ENCODE results near the gene ZNF593.

ZNF593 gene

GRCh38 chr1:26210147-26210870 lies 40.6 kb downstream of the ZNF593 start:
- TF ChIP-seq, protein P1, sequence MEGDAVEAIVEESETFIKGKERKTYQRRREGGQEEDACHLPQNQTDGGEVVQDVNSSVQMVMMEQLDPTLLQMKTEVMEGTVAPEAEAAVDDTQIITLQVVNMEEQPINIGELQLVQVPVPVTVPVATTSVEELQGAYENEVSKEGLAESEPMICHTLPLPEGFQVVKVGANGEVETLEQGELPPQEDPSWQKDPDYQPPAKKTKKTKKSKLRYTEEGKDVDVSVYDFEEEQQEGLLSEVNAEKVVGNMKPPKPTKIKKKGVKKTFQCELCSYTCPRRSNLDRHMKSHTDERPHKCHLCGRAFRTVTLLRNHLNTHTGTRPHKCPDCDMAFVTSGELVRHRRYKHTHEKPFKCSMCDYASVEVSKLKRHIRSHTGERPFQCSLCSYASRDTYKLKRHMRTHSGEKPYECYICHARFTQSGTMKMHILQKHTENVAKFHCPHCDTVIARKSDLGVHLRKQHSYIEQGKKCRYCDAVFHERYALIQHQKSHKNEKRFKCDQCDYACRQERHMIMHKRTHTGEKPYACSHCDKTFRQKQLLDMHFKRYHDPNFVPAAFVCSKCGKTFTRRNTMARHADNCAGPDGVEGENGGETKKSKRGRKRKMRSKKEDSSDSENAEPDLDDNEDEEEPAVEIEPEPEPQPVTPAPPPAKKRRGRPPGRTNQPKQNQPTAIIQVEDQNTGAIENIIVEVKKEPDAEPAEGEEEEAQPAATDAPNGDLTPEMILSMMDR (IDR thresholded peaks at IDR 0.05; ENCODE audit: control insufficient read depth, extremely low read depth, insufficient read depth): no peak
- no peak overlapping the region for H3K4me3 ChIP-seq (ENCODE audit: low read depth, low read length)
- no peak for DNase-seq (ENCODE audit: low read depth)

DNA sequence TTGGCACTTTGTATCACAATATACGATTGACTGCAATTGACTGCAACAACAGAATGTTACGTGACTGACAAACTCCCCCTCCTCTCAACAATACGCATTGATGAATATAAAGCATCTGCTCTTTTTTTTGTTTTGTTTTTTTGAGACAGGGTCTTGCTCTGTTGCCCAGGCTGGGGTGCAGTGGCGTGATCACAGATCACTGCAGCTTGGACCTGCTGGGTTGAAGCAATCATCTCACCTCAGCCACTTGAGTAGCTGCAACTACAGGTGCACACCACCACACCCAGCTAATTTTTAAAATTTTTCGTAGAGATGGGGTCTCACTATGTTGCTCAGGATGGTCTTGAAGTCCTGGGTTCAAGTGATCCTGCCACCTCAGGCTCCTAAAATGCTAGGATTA lies 43.0 kb downstream of the ZNF593 start:
- H3K4me3 ChIP-seq (ENCODE audit: low read depth, low read length): no peak overlapping the region
- TF ChIP-seq, protein P1 (IDR thresholded peaks at IDR 0.05; ENCODE audit: control insufficient read depth, extremely low read depth, insufficient read depth): no peak
- no peak for DNase-seq (ENCODE audit: low read depth)

DNA sequence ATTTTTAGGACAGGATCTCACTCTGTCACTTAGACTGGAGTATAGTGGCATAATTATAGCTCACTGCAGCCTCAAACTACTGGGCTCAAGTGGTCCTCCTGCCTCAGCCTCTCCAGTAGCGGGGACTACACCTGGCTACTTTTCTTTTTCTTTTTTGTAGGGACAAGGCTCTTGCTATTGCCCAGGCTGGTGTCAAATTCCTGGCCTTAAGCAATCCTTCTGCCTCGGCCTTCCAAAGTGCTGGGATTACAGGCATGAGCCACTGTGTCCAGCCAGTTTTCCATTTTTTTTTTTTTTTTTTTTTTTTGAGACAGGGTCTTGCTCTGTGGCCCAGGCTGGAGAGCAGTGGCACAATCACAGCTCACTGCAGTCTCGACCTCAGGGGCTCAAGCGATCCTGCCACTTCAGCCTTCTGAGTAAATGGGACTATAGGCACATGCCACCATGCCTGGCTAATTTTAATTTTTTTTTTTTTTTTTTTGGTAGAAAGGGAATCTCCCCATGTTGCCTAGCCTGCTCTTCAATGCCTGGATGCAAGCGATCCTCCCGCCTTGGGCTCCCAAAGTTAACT lies 43.7 kb downstream of the ZNF593 start:
- no peak overlapping the region for H3K4me3 ChIP-seq (ENCODE audit: low read depth, low read length)
- DNase-seq (ENCODE audit: low read depth): no peak
- TF ChIP-seq, protein P1 (IDR thresholded peaks at IDR 0.05; ENCODE audit: control insufficient read depth, extremely low read depth, insufficient read depth): no peak

- DNase-seq (ENCODE audit: low read depth): no peak
- TF ChIP-seq, protein P1 (IDR thresholded peaks at IDR 0.05; ENCODE audit: control insufficient read depth, extremely low read depth, insufficient read depth): no peak
- H3K4me3 ChIP-seq (ENCODE audit: low read depth, low read length): no peak overlapping the region
Observed at GRCh38 chr1:26215246-26215645, 45.5 kb downstream of the ZNF593 start.

DNA sequence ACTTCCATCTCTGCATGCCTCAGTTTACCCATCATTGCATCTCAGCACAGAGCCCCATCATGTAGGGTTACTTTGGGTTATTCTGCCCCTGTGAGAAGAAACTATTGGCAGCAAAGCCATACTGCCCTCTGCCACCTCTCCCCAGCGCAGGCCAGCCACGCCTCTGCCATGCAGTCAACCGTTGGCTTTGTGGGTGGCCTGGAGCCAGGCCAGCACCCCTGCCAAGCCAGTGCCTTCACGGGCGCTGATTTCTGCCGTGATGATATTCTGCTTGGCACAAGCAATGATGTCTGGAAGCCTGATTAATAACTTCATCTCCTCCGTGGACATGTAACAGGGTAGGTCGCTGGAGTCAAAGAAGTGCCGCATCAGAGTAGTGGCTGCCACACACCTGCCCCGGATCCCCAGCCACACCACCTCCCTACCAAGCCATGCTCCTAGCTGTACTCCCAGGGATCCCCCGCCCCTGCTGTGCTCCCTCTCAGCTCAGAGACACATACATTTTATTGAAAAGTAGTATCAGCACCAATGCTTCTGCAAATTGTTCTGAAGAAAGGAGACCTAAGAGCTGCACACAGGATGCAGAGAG lies 49.3 kb downstream of the ZNF593 start:
- TF ChIP-seq, protein P1 (IDR thresholded peaks at IDR 0.05; ENCODE audit: control insufficient read depth, extremely low read depth, insufficient read depth): no peak
- no peak overlapping the region for H3K4me3 ChIP-seq (ENCODE audit: low read depth, low read length)
- no peak for DNase-seq (ENCODE audit: low read depth)

All from LNCaP clone FGC (cell line).